SK-N-SH treated with all-trans-retinoic acid at 6 μM for 48 hours (cell line): ENCODE results near the gene RALGPS1.

ENCODE experiments used
- PATZ1 ChIP-seq: fragments of 250-450 bp; sonication (Bioruptor Pico); IDR thresholded peaks from 2 replicates; pipeline ENCODE4 v1.8.0; 2020; ENCODE audit warnings: mild to moderate bottlenecking, moderate library complexity, borderline replicate concordance
- ZNF8 ChIP-seq: fragments of 450-650 bp; formaldehyde crosslinking; IDR thresholded peaks from 2 replicates; pipeline ENCODE4 v1.5.0; 2020; ENCODE audit warnings: mild to moderate bottlenecking, moderate library complexity

GRCh38 chr9:127143920-127144465, 229.4 kb downstream of the RALGPS1 start:
- TF ChIP-seq PATZ1 (CRISPR knock-in tag) (no peak), ZNF8 (CRISPR knock-in tag) (no peak)
